ENCODE results near the gene UNC5B. TPM values are rescaled to one million over a fixed set of nuclear protein-coding genes. Genes with fewer than 3 reads are reported as not detected.

Gene UNC5B
- not detected for total RNA-seq

GRCh38 chr10:71212318-71213126, at the start of gene UNC5B:
UNC5B (plus strand) TSS chr10:71212570; CDS start chr10:71212986, 416 bp downstream.
- no peak within 1 kb of the TSS for H3K27ac Mint-ChIP-seq
- peak; percentile 32 to 82 for ATAC-seq
- peak; percentile 49 to 73 for DNase-seq (ENCODE audit: low spot score in 2 of 2)
- H3K9me3 Mint-ChIP-seq = no peaks in the 10 kb centered on the region
- no peaks in the 10 kb centered on the region for H3K36me3 Mint-ChIP-seq

GRCh38 chr10:71173466-71173865, 38.9 kb upstream of the UNC5B start:
- Mint-ChIP-seq H3K36me3 (no peaks in the 10 kb centered on the region), H3K27ac (no peak overlapping the region), H3K9me3 (no peaks in the 10 kb centered on the region)
- ATAC-seq = no peak
- no peak for DNase-seq (ENCODE audit: low spot score in 2 of 2)

- Mint-ChIP-seq H3K9me3 (no peaks in the 10 kb centered on the region), H3K36me3 (no peaks in the 10 kb centered on the region), H3K27ac (peak overlapping the region in 1 of 2 donors; percentile 1)
- ATAC-seq (no peak), DNase-seq (ENCODE audit: low spot score in 2 of 2) (no peak)
Observed at GRCh38 chr10:71176661-71177060, 35.7 kb upstream of the UNC5B start.

GRCh38 chr10:71177651-71178199, 34.6 kb upstream of the UNC5B start:
- no peak overlapping the region for H3K27ac Mint-ChIP-seq
- H3K9me3 Mint-ChIP-seq = no peaks in the 10 kb centered on the region
- no peaks in the 10 kb centered on the region for H3K36me3 Mint-ChIP-seq
- DNase-seq (ENCODE audit: low spot score in 2 of 2) (no peak), ATAC-seq (no peak)

GRCh38 chr10:71178880-71179279, 33.5 kb upstream of the UNC5B start:
- no peaks in the 10 kb centered on the region for H3K9me3 Mint-ChIP-seq

GRCh38 chr10:71179382-71179781, 33.0 kb upstream of the UNC5B start:
- no peak for ATAC-seq
- DNase-seq (ENCODE audit: low spot score in 2 of 2) = no peak
- no peaks in the 10 kb centered on the region for H3K9me3 Mint-ChIP-seq
- no peaks in the 10 kb centered on the region for H3K36me3 Mint-ChIP-seq
- H3K27ac Mint-ChIP-seq = peak overlapping the region in 1 of 2 donors; percentile 30

More at GRCh38 chr10:71178880-71179279, 33.5 kb upstream of the UNC5B start:
- no peak for DNase-seq (ENCODE audit: low spot score in 2 of 2)
- no peak for ATAC-seq
- Mint-ChIP-seq H3K36me3 (no peaks in the 10 kb centered on the region), H3K27ac (peak overlapping the region in 1 of 2 donors; percentile 90)

GRCh38 chr10:71184421-71184820, 27.9 kb upstream of the UNC5B start:
- Mint-ChIP-seq H3K9me3 (no peaks in the 10 kb centered on the region), H3K27ac (no peak overlapping the region), H3K36me3 (no peaks in the 10 kb centered on the region)
- no peak for ATAC-seq
- DNase-seq (ENCODE audit: low spot score in 2 of 2) = no peak

- ATAC-seq (no peak), DNase-seq (ENCODE audit: low spot score in 2 of 2) (no peak)
- no peaks in the 10 kb centered on the region for H3K36me3 Mint-ChIP-seq
- no peaks in the 10 kb centered on the region for H3K9me3 Mint-ChIP-seq
- H3K27ac Mint-ChIP-seq = no peak overlapping the region
Observed at GRCh38 chr10:71185209-71185608, 27.2 kb upstream of the UNC5B start.

GRCh38 chr10:71187197-71187596, 25.2 kb upstream of the UNC5B start:
- Mint-ChIP-seq H3K27ac (no peak overlapping the region), H3K36me3 (no peaks in the 10 kb centered on the region), H3K9me3 (no peaks in the 10 kb centered on the region)
- ATAC-seq (no peak), DNase-seq (ENCODE audit: low spot score in 2 of 2) (no peak)

- no peak for ATAC-seq
- no peak for DNase-seq (ENCODE audit: low spot score in 2 of 2)
- Mint-ChIP-seq H3K36me3 (no peaks in the 10 kb centered on the region), H3K9me3 (no peaks in the 10 kb centered on the region), H3K27ac (no peak overlapping the region)
Observed at GRCh38 chr10:71187600-71187999, 24.8 kb upstream of the UNC5B start.

- no peaks in the 10 kb centered on the region for H3K9me3 Mint-ChIP-seq
- no peak for DNase-seq (ENCODE audit: low spot score in 2 of 2)
- H3K36me3 Mint-ChIP-seq = no peaks in the 10 kb centered on the region
Observed at GRCh38 chr10:71188201-71188600, 24.2 kb upstream of the UNC5B start.

GRCh38 chr10:71191019-71191418, 21.4 kb upstream of the UNC5B start:
- DNase-seq (ENCODE audit: low spot score in 2 of 2) = no peak
- H3K27ac Mint-ChIP-seq = peak overlapping the region in 1 of 2 donors; percentile 45
- H3K36me3 Mint-ChIP-seq = no peaks in the 10 kb centered on the region
- peaks cover 0 to 7% of the 10 kb centered on the region in 2 donors for H3K9me3 Mint-ChIP-seq
- ATAC-seq = no peak

More at GRCh38 chr10:71188201-71188600, 24.2 kb upstream of the UNC5B start:
- no peak overlapping the region for H3K27ac Mint-ChIP-seq
- no peak for ATAC-seq

GRCh38 chr10:71191551-71192076, 20.8 kb upstream of the UNC5B start:
- H3K36me3 Mint-ChIP-seq = no peaks in the 10 kb centered on the region
- peaks cover 0 to 8% of the 10 kb centered on the region in 2 donors for H3K9me3 Mint-ChIP-seq
- DNase-seq (ENCODE audit: low spot score in 2 of 2) (no peak), ATAC-seq (no peak)
- peak overlapping the region in 1 of 2 donors; percentile 45 for H3K27ac Mint-ChIP-seq

- no peak overlapping the region for H3K27ac Mint-ChIP-seq
- no peak for ATAC-seq
- peaks cover 0 to 2% of the 10 kb centered on the region in 2 donors for H3K36me3 Mint-ChIP-seq
Observed at GRCh38 chr10:71193516-71193915, 18.9 kb upstream of the UNC5B start.

GRCh38 chr10:71197955-71198354, 14.4 kb upstream of the UNC5B start:
- Mint-ChIP-seq H3K27ac (no peak overlapping the region), H3K36me3 (peaks cover 0 to 8% of the 10 kb centered on the region in 2 donors), H3K9me3 (peaks cover 7 to 32% of the 10 kb centered on the region in 2 donors)
- DNase-seq (ENCODE audit: low spot score in 2 of 2) (no peak), ATAC-seq (no peak)

More at GRCh38 chr10:71193516-71193915, 18.9 kb upstream of the UNC5B start:
- H3K9me3 Mint-ChIP-seq = peaks cover 2 to 23% of the 10 kb centered on the region in 2 donors
- DNase-seq (ENCODE audit: low spot score in 2 of 2) = no peak

GRCh38 chr10:71201849-71202248, 10.5 kb upstream of the UNC5B start:
- H3K27ac Mint-ChIP-seq = no peak overlapping the region
- H3K36me3 Mint-ChIP-seq = peaks cover 0 to 8% of the 10 kb centered on the region in 2 donors
- ATAC-seq = no peak
- DNase-seq (ENCODE audit: low spot score in 2 of 2) = no peak
- peaks cover 7 to 24% of the 10 kb centered on the region in 2 donors for H3K9me3 Mint-ChIP-seq

- no peak for ATAC-seq
- Mint-ChIP-seq H3K9me3 (peaks cover 7 to 21% of the 10 kb centered on the region in 2 donors), H3K36me3 (peaks cover 0 to 8% of the 10 kb centered on the region in 2 donors), H3K27ac (no peak overlapping the region)
- no peak for DNase-seq (ENCODE audit: low spot score in 2 of 2)
Observed at GRCh38 chr10:71202314-71202713, 10.1 kb upstream of the UNC5B start.

Data from activated naive CD4-positive, alpha-beta T cell treated with anti-CD3 and anti-CD28 coated beads, Interleukin-2, amount 50 U/mL, for 72 hours (primary cell).